ENCODE data around the gene GRIK1.

DNA sequence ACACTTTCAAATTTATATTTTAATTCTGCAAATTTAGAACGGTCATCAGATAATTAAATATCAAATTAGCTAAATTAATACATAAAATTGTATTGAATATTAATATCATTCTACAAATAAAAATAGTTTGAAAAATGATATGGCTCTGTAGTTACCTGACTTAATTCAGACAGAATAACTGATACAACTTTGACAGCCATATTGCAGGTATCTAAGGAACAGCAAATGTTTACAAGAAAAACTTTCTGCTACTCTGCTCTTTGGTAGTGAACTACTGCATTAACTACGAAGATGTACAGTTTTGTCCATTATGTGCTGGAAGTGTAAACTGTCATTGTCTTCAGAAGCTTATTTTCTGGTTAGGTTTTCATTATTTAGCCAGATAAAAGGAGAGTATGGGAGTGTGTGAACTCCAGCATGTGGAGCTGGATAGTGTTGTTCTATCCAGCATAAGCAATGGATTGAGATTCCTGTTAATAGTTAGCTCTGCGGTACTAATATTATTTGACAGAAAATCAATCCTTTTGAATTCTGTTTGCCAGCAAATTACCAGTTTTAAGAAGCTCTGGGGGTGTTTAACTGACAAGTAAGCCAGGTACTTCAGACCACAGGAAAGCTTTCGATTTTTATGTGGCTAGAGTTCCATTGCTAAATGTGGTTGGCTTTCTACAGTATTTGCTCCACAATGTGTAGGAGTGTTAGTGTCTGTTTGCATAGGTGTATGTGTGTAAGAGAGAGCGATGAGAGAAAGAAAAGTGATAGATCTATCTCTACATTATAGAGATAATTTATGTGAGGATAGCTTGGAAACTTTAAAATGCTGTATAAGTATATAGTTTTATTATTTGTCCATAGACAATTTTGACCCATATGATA is 247.9 kb downstream of the GRIK1 start:
- no peak for TF ChIP-seq POLR2AphosphoS5 (IDR thresholded peaks at IDR 0.05; ENCODE audit: borderline replicate concordance, low read depth, low read length)
- TF ChIP-seq EZH2 (IDR thresholded peaks at IDR 0.05) = no peak
- no peak for TF ChIP-seq FOXP2 (optimal IDR thresholded peaks at IDR 0.05; ENCODE audit: control extremely low read depth, extremely low read length, insufficient read depth)

Measured in SK-N-MC (cell line).